IMR-90 (cell line): ENCODE data around the gene TM4SF4. TPM values are rescaled to one million over a fixed set of nuclear protein-coding genes. Genes with fewer than 3 reads are reported as not detected.

Source experiments
- ATAC-seq: fragments of 200-7000 bp; cut with Tn5 transposase; 2 replicates; pipeline ENCODE4 v1.9.1; 2020; ENCODE audit warnings: low read depth, mild to moderate bottlenecking, moderate library complexity
- BruUV-seq: library from RNA; stranded (reverse); fragments of 400-500 nt; replicated peaks from 2 replicates; lab custom pipeline; 2021; lab: Mats Ljungman, UMichigan
- CTCF ChIA-PET: fragments of 300-600 bp; formaldehyde crosslinking; extraction: SDS; loops from one replicate; lab custom pipeline; 2021; ENCODE audit warnings: antibody characterized with exemption; lab: Yijun Ruan, JAX
- POLR2A ChIA-PET: fragments of 300-600 bp; sonication (Branson Sonifier 250); formaldehyde crosslinking; loops from one replicate; lab custom pipeline; 2022; ENCODE audit warnings: antibody characterized with exemption; ENCODE audit not compliant: unreplicated experiment; lab: Charles Lee
- DNase-seq: peaks from one replicate; pipeline ENCODE4 v3.0.0; 2013
- H2AFZ ChIP-seq: replicated peaks from 2 replicates; pipeline ENCODE3; 2013; ENCODE audit warnings: low read length, mild to moderate bottlenecking; ENCODE audit not compliant: poor library complexity
- H2AK5ac ChIP-seq: 2 replicates; pipeline ENCODE4 v1.6.1; 2013; ENCODE audit warnings: low read depth, low read length, inconsistent platforms
- H2AK9ac ChIP-seq: replicated peaks from 2 replicates; pipeline ENCODE3; 2013; ENCODE audit warnings: mild to moderate bottlenecking, low read depth, low read length, moderate library complexity; ENCODE audit not compliant: poor library complexity
- H2BK120ac ChIP-seq: 2 replicates; pipeline ENCODE4 v1.6.1; 2013; ENCODE audit warnings: low read depth, low read length, inconsistent platforms
- H2BK15ac ChIP-seq: 3 replicates; pipeline ENCODE4 v1.6.1; 2013; ENCODE audit warnings: low read depth, low read length, inconsistent platforms
- H2BK20ac ChIP-seq: 2 replicates; pipeline ENCODE4 v1.6.1; 2013; ENCODE audit warnings: low read depth, mild to moderate bottlenecking, inconsistent platforms, low read length, moderate library complexity
- H2BK5ac ChIP-seq: 2 replicates; pipeline ENCODE4 v1.6.1; 2013; ENCODE audit warnings: mild to moderate bottlenecking, low read depth, low read length, inconsistent platforms; ENCODE audit not compliant: poor library complexity, severe bottlenecking
- H3K14ac ChIP-seq: replicated peaks from 2 replicates; pipeline ENCODE4 v1.6.1; 2013; ENCODE audit warnings: low read depth, low read length, inconsistent platforms
- H3K18ac ChIP-seq: 2 replicates; pipeline ENCODE4 v1.6.1; 2013; ENCODE audit warnings: low read depth, low read length, control low read depth
- H3K23ac ChIP-seq: 2 replicates; pipeline ENCODE4 v1.6.1; 2013; ENCODE audit warnings: low read depth, low read length, inconsistent platforms
- H3K27ac ChIP-seq: 2 replicates; pipeline ENCODE4 v1.5.1; 2013; ENCODE audit warnings: mild to moderate bottlenecking, control low read depth, low read length; ENCODE audit not compliant: insufficient read depth
- H3K27me3 ChIP-seq: 2 replicates; pipeline ENCODE4 v1.6.1; 2013; ENCODE audit warnings: low read length; ENCODE audit not compliant: control insufficient read depth, insufficient read depth
- H3K36me3 ChIP-seq: 2 replicates; pipeline ENCODE4 v1.6.1; 2013; ENCODE audit warnings: low read length, mixed read lengths; ENCODE audit not compliant: control insufficient read depth, insufficient read depth
- H3K4ac ChIP-seq: 2 replicates; pipeline ENCODE4 v1.6.1; 2013; ENCODE audit warnings: low read depth, low read length, inconsistent platforms
- H3K4me1 ChIP-seq: 2 replicates; pipeline ENCODE4 v1.6.1; 2013; ENCODE audit warnings: low read length, mixed read lengths; ENCODE audit not compliant: control insufficient read depth, insufficient read depth
- H3K4me2 ChIP-seq: 2 replicates; pipeline ENCODE4 v1.6.1; 2013; ENCODE audit warnings: low read depth, mild to moderate bottlenecking, control low read depth, low read length, moderate library complexity
- H3K4me3 ChIP-seq: 2 replicates; pipeline ENCODE4 v1.5.1; 2013; ENCODE audit warnings: low read depth, mild to moderate bottlenecking, control low read depth, low read length, moderate library complexity; ENCODE audit not compliant: insufficient read depth
- H3K56ac ChIP-seq: 2 replicates; pipeline ENCODE4 v1.6.1; 2013; ENCODE audit warnings: low read length, inconsistent platforms; ENCODE audit not compliant: insufficient read depth; ENCODE audit errors: extremely low read depth
- H3K79me1 ChIP-seq, 2 experiments: 2 replicates each; pipeline ENCODE4 v1.6.1; 2013; ENCODE audit warnings: low read length in 2 of 2, inconsistent platforms in 1 of 2, low read depth in 1 of 2
- H3K9ac ChIP-seq: 2 replicates; pipeline ENCODE4 v1.6.1; 2013; ENCODE audit warnings: low read depth, low read length, control low read depth
- H3K9me1 ChIP-seq: 2 replicates; pipeline ENCODE4 v1.6.1; 2013; ENCODE audit warnings: low read length, inconsistent platforms; ENCODE audit not compliant: insufficient read depth
- H3K9me3 ChIP-seq: 2 replicates; pipeline ENCODE4 v1.6.1; 2013; ENCODE audit warnings: low read length; ENCODE audit not compliant: control insufficient read depth, insufficient read depth
- H4K20me1 ChIP-seq: 2 replicates; pipeline ENCODE4 v1.6.1; 2013; ENCODE audit warnings: low read length, inconsistent platforms; ENCODE audit not compliant: insufficient read depth
- H4K5ac ChIP-seq: 2 replicates; pipeline ENCODE4 v1.6.1; 2013; ENCODE audit warnings: mild to moderate bottlenecking, low read depth, low read length, control low read depth
- H4K8ac ChIP-seq, 2 experiments: 2 replicates each; pipeline ENCODE4 v1.6.1; 2013; ENCODE audit warnings: low read depth in 2 of 2, low read length in 2 of 2, control low read depth in 1 of 2, inconsistent platforms in 1 of 2
- H4K91ac ChIP-seq: 2 replicates; pipeline ENCODE4 v1.6.1; 2013; ENCODE audit warnings: low read depth, low read length, inconsistent platforms; ENCODE audit not compliant: insufficient read depth
- BHLHE40 ChIP-seq: fragments of 150-350 bp; IDR thresholded peaks from 2 replicates; pipeline ENCODE4 v1.6.1; 2016; ENCODE audit warnings: mild to moderate bottlenecking, low read depth, low read length
- CEBPB ChIP-seq: IDR thresholded peaks from 2 replicates; pipeline ENCODE4 v1.6.1; 2012; ENCODE audit warnings: low read depth, low read length, improper control_type of control experiment
- CHD1 ChIP-seq: IDR thresholded peaks from 2 replicates; pipeline ENCODE4 v1.6.1; 2012; ENCODE audit warnings: low read depth, low read length, improper control_type of control experiment
- ELK1 ChIP-seq: fragments of 150-350 bp; IDR thresholded peaks from 2 replicates; pipeline ENCODE4 v1.6.1; 2016; ENCODE audit warnings: low read depth, mild to moderate bottlenecking, low read length, moderate library complexity, borderline replicate concordance
- MAFK ChIP-seq: IDR thresholded peaks from 2 replicates; pipeline ENCODE4 v1.6.1; 2012; ENCODE audit warnings: low read depth, low read length, improper control_type of control experiment
- MAZ ChIP-seq: IDR thresholded peaks from 2 replicates; pipeline ENCODE4 v1.6.1; 2012; ENCODE audit warnings: low read depth, mild to moderate bottlenecking, low read length, improper control_type of control experiment, moderate library complexity, borderline replicate concordance
- MXI1 ChIP-seq: IDR thresholded peaks from 2 replicates; pipeline ENCODE4 v1.6.1; 2012; ENCODE audit warnings: low read depth, mild to moderate bottlenecking, low read length, moderate library complexity, borderline replicate concordance
- NFE2L2 ChIP-seq: fragments of 150-350 bp; IDR thresholded peaks from 2 replicates; pipeline ENCODE4 v1.6.1; 2016; ENCODE audit warnings: low read depth, mild to moderate bottlenecking, low read length
- RAD21 ChIP-seq: IDR thresholded peaks from 2 replicates; pipeline ENCODE4 v1.6.1; 2012; ENCODE audit warnings: low read length, improper control_type of control experiment
- WGBS, 2 experiments: methylation state at CpG; one replicate each; pipeline versions ENCODE4 v1.1.5 to v1.1.7; 2013; ENCODE audit warnings: missing lambda C conversion rate in 2 of 2; ENCODE audit not compliant: insufficient read length in 1 of 2; ENCODE audit errors: extremely low coverage in 2 of 2; 5-methylcytosine and 5-hydroxymethylcytosine counted together
- dilution Hi-C: fragments of 300-500 bp; cut with HindIII; formaldehyde crosslinking; loops from one replicate; pipeline ENCODE4 v1.14.3; 2018; ENCODE audit warnings: low sequenced_read_pairs; ENCODE audit not compliant: unreplicated experiment
- in situ Hi-C: fragments of 300-500 bp; cut with MboI; formaldehyde crosslinking; loops from 3 replicates; pipeline ENCODE4 v1.14.3; 2019; ENCODE audit warnings: low sequenced_read_pairs, inconsistent platforms, mixed read lengths
- intact Hi-C: fragments of 100-400 bp; cut with micrococcal nuclease; formaldehyde crosslinking; loops from 2 replicates; pipeline ENCODE4 v1.10.0; 2022
- polyA plus RNA-seq, 3 experiments: library from polyadenylated mRNA; depleted of rRNA; stranded (reverse); fragments of >200 nt; gene quantifications; 2 replicates each; pipeline ENCODE4 v1.2.3, GENCODE V29; 2012; ENCODE audit warnings: low replicate concordance in 1 of 3
- total RNA-seq: library from RNA; depleted of rRNA; stranded (reverse); fragments of >200 nt; gene quantifications from 2 replicates; pipeline ENCODE4 v1.2.3, GENCODE V29; 2012

TM4SF4 gene
- total and polyA plus RNA-seq, 2 of the 4 experiments (the other 2 are of a cell fraction) = 0.60 to 1.6 TPM

DNA sequence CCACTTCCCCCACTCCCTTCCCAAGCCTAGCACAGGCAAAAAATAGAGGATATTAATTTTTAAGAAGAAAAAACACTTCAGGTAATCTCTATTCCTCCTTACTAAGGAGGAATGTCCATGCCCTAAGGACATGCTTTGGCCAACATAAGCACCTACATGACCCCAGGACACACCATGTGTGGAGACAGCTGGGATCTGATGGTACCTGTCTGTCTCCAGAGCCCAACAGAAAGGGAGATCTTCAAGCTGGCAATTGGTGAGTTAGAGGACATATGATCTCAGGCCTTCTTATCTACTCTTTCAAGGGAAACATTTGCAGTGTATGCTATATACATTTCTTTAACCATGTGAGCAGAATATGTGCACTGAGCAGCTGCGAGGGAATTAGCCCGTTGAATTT is 7.0 kb downstream of the TM4SF4 start (continued):
- no peak for TF ChIP-seq MXI1
- no peak for TF ChIP-seq ELK1
- TF ChIP-seq BHLHE40 = no peak

- peaks cover 2% of the 10 kb centered on the region for H3K4me1 ChIP-seq
- H3K9me1 ChIP-seq = 0 out of 2 replicates have a peak, but pooled peaks cover 2% of the 10 kb centered on the region
- dilution Hi-C loops (no loop called here), in situ Hi-C loops (loop anchor here (5.0 to 10.0 kb wide), 2 partner anchors 369 to 532 kb away; no protein-coding TSS in a partner anchor), intact Hi-C loops (loop anchor here (5.0 kb wide), 1 partner anchor 529 kb away; no protein-coding TSS in a partner anchor)
- no peaks in the 10 kb centered on the region for H3K36me3 ChIP-seq
- H2BK20ac ChIP-seq = no peak overlapping the region
- TF ChIP-seq MXI1 (no peak), MAZ (no peak), RAD21 (no peak), BHLHE40 (no peak), CHD1 (no peak), MAFK (no peak), CEBPB (no peak), NFE2L2 (no peak)
- no peak overlapping the region for H4K91ac ChIP-seq
- no peak for DNase-seq
- H3K27ac ChIP-seq = no peak overlapping the region
- BruUV-seq = no TSS peak
- H2AFZ ChIP-seq = no peak overlapping the region
- H2BK120ac ChIP-seq = no peak overlapping the region
- H3K79me1 ChIP-seq = no peaks in the 10 kb centered on the region
- H3K14ac ChIP-seq = no peak overlapping the region
- H3K9me3 ChIP-seq = no peaks in the 10 kb centered on the region
- no peaks in the 10 kb centered on the region for H3K27me3 ChIP-seq
- H3K4me2 ChIP-seq = no peak overlapping the region
- H2BK5ac ChIP-seq = no peak overlapping the region
- H2AK5ac ChIP-seq = no peak overlapping the region; the same call in 1 of the 2 replicates
- H4K8ac ChIP-seq = no peak overlapping the region
- H2AK9ac ChIP-seq = no peak overlapping the region
- H4K5ac ChIP-seq = no peak overlapping the region
- CTCF ChIA-PET = interaction anchor here (1.2 kb wide), 1 partner anchor 366 kb away, joined by 3 read pairs; no protein-coding TSS in a partner anchor
- H2BK15ac ChIP-seq = no peak overlapping the region
- no peak overlapping the region for H3K4me3 ChIP-seq
- POLR2A ChIA-PET = no interaction called here
- H3K4ac ChIP-seq = no peak overlapping the region
- WGBS, 2 experiments = 100% methylated on average over 1 of the region's 5 CpGs; no CpG with 5 or more reads in 1 of the 2 experiments
- no peak for ATAC-seq
- no peak overlapping the region for H3K23ac ChIP-seq
- H3K18ac ChIP-seq = no peak overlapping the region
- no peaks in the 10 kb centered on the region for H4K20me1 ChIP-seq
- no peak overlapping the region; the same call in 1 of the 2 replicates for H3K56ac ChIP-seq
- no peak overlapping the region for H3K9ac ChIP-seq
These were observed 12.2 kb downstream of the TM4SF4 start for GRCh38 chr3:149486726-149487125.
